T-helper 2 cell (primary cell): Measurements from ENCODE around the gene WNT6.
A peak's percentile ranks its signal among the peaks of the same experiment; 100 is the strongest.
"Not testable (repeated sequence)": the region's sequence is repeated elsewhere in the genome, so short reads cannot be mapped to it uniquely, and the experiment has no call there.

ENCODE experiments used
- DNase-seq, 5 experiments: peaks; one replicate each; pipeline versions ENCODE4 v3.0.0 to v3.0.0-alpha.2; 2012 to 2022

Gene WNT6

DNA sequence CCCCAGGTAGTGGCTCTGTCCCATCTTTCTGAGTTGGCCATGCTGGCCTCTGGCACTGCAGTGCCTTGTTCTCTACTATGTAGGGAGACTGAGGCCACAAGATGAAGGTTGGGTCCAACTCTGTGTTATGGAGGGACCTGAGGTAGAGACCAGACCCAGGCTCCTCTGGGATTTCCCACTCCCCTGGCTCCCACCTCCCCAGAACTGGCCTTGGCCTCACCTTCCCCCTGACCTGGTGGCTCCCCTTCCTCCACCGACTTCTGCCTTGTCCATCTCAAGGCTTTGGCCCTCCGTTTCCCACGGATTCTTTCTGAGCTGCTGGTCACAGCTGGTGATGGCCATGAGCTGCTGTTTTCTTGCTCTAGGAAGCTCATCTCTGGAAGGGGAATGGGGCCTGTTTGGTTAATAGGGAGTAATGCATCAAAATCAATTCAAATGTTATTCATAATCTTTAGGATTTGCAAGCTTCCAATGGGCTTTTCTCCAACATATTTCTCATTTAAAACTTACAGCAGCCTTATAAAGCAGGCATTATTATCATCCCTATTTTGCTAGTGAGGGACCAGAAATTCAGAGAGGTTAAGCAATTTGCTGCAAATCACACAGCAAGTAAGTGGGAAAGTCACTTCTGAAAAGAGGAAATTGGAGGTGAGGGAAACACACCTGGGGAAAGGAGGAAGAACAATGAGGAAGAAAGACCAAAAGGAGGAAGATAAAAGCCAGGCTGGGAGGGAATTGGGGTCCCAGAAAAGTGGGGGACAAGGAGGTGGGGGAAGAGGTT, 28.9 kb upstream of the WNT6 start:
- DNase-seq: no peak

DNA sequence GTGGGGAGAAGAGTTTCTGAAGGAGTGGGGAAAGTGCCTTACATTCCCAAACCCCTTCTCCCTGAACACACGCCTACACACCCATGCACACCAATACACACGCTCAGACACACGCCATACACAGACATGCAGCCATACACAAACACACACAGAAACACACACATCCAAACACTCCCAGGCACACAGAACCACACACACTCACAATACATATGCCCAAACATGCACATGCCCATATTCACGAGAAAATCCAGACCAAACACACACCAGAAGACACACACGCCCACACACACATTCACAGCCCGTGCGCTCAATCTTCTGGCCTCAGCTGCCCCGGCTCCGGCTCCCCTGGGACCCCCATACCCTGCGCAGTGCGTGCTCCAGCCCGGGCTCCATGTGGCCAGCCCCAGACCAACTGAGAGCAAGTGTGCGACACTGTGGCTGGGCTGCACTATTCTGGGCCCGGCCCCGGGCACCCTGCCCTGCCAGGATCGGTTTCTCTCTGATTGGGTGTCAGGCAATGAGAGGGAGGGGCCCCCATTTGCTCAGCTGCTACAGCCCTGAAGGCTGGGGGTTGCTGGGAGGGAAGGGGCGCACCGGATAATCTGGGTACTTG, 28.1 kb upstream of the WNT6 start, which contains the start of gene PRKAG3:
TSS of gene PRKAG3 (minus strand) at position 426 of the 613 bp plus-strand sequence.
- DNase-seq: no peak

DNA sequence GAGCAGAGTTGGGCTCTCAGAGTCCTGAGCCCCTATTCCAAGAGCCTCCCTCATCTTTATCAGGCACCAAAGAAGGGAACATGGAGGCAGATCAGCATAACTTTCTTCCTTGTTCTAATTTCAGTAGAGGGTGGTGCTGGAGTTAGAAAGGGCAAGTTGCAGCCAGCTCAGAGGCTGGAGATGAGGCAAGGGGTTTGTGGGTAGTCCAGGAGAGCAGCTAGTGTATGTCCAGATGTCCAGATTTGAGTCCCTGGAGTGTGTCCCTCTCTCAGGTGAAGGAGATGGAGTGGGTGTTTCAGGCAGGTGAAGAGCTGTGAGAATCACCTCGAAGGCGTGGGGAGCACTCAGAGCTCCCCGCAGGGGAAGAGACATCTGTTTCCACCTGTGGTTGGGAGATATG, 27.5 kb upstream of the WNT6 start:
- no peak for DNase-seq

DNA sequence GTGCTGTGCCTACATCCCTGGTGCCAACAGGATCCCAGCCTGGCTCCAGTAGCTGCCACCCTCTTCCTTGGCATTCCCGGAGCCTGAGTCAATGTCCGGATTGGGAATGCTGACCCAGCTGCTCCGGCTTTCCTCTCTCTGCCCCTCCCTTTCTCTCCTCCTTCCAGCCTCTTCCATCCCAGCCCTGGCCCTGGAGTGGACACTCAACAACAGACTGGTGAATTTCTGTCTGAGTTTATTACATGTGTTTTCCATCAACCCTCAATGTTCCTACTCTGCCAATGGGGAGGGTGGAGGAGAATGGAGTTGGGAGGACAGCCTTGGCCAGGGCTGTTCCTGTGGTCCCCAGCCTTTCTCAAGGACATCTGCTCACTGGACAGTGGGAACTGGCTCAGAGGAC, 27.1 kb upstream of the WNT6 start:
- no peak for DNase-seq

DNA sequence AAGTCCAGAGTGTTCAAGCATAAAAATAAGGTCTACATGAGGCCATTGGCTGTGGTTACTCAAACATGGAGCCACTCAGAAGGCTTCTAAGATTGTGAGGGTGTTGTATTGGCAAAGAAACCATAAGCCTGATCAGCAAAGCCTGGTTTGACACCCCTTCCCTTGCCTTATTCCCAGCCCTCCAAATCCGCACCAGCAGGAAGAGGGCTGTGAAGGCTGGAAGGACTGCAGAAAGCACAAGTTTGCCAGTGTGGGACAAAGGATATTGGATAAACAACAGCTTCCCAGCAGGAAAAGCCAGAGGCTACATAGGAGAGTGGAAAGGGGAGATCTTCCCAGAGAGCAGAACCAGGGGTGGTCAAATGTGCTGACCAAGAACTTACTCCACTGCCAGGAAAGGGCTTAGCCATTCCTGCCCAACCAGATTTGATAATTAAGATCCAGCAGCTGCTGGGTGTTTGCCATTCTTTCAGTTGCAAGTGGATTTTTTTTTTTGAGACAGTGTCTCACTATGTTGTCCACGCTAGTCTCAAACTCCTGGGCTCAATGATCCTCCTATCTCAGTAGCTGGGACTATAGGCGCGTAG, 26.5 kb upstream of the WNT6 start:
- no peak for DNase-seq

DNA sequence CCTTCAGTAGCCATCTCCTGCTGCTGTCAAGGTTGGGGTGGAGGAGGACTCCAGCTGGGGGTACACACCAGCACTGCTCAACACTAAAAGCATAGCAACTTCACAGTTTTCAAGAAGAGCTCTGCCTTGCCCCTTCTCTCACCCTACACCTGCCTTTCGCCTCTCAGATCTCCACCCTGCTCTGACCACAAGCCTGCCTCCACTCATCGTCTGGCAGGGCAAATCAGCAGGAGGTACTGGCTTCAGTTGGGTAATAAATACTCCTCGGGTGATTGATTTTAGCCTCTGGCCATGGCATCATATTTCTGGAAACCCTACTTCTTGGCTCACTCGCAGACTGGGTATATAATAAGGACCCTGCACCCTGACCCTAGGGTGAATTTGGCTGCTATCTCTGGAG, 24.9 kb upstream of the WNT6 start:
- no peak for DNase-seq

DNA sequence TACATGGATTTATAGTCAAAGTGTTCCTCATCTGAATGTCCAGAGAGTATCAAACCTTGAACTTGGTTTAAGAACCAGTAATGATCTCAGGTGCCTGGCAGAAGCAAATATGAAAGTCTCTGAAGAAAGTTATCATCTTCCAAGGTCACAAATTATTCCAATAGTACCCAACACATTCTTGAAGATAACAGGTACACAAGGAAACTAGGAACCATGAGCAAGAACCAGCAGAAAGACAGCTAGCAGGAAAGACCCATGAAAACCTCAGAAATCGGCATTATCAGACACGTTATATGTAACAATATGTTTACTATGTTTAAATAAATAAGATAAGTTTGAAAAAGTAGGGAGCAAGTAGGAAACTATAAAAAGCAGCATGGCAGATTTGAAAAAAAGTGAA, 22.1 kb upstream of the WNT6 start:
- DNase-seq: no peak

DNA sequence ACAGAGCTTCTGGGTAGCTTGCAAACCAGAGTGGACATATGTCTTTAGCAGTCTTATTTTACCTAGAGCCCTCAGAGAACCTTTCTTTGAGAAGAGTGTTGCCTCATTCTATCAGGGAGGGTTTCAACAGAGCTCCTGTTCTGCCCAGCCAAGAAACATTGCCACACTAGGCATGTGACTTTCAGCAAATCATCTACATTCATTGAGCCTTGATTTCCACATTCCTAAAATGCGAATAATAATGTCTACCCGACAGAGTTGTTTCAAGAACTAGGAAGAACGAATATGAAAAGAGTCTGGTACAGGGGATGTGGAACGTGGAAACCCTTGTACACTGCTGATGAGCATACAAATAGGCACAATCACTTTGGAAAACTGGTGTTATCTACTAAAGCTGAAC, 20.2 kb upstream of the WNT6 start:
- no peak for DNase-seq

DNA sequence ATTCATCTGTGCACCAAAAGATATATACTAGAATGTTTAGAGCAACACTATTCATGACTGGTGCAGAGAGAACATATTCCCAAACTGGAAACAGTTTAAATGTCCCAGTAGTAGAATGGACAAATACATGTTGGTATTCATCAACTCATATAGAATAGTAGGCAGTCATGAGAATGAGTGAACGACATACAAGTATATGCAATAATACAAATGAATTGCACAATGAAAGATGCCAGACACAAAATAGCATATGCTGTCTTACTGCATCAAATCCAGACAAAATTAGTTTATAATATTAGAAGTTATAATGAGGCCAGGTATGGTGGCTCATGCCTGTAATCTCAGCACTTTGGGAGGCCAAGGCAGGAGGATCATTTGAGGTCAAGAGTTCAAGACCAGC, 19.7 kb upstream of the WNT6 start:
- no peak for DNase-seq

DNA sequence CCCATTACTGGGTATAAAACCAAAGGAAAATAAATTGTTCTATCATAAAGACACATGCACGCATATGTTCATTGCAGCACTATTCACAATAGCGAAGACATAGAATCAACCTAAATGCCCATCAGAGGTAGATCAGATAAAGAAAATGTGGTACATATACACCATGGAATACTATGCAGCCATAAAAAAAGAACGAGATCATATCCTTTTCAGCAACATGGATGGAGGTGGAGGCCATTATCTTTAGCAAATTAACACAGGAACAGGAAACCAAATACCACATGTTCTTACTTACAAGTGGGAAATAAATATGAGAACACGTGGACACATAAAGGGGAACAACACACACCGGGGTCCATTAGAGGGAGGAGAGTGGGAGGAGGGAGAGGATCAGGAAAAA, 15.3 kb upstream of the WNT6 start:
- DNase-seq: not testable (repeated sequence)

DNA sequence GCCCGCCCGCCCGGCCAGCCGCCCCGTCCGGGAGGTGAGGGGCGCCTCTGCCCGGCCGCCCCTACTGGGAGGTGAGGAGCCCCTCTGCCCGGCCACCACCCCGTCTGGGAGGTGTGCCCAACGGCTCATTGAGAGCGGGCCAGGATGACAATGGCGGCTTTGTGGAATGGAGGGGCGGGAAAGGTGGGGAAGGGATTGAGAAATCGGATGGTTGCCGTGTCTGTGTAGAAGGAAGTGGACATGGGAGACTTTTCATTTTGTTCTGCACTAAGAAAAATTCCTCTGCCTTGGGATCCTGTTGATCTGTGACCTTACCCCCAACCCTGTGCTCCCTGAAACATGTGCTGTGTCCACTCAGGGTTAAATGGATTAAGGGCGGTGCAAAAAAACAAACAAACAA, 12.6 kb upstream of the WNT6 start:
- not testable (repeated sequence) for DNase-seq

DNA sequence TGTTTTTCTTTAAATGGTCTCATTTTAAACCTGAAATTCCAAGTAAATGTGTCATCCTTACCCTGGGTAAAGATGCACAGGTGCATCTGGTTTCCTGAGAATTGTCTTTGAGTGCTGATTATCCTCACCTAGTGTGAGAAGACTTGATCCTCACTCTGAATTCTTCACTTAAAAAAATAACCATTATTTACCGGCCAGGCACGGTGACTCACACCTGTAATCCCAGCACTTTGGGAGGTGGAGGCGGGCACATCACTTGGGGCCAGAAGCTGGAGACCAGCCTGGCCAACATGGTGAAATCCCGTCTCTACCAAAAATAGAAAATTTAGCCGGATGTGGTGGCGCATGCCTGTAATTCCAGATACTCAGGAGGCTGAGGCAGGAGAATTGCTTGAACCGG, 9.9 kb upstream of the WNT6 start:
- DNase-seq: no peak

DNA sequence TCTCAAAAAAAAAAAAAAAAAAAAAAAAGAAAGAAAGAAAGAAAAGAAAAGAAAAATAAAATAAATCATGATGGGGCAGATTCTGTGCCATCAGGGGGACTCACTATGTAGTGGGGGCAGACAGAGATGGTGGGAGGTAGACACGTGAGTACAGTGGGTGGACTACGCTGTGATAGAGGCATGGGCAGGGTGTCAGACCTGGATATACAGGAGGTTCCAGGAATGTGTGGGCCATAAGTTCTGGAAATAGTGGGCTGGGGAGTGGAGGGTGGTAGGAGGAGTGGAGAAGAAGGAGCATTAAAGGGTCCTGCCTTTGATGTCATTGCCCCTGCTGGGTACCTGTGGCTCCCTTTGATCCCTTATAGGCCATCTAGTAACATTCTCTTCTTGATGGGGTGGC, 8.8 kb upstream of the WNT6 start:
- no peak for DNase-seq

DNA sequence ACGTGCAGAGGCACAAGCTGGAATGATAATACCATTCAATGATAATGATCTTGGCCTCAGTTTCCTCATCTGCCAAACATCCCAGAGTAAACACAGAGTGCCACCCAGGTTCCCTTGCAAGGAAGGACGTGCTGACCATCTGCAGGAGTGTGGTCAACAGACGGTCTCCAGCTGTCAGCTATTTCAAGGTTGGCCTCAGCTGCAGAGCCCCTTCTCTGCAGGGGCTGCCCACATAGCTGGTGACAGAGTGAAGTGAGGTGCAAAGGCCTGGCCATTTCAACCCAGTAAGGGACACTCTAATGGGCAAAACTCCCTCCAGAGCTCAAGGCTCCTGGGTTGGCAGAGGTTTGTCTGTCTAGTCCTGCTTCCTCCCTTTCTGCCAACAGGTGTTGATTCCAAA, 8.3 kb upstream of the WNT6 start:
- no peak for DNase-seq

DNA sequence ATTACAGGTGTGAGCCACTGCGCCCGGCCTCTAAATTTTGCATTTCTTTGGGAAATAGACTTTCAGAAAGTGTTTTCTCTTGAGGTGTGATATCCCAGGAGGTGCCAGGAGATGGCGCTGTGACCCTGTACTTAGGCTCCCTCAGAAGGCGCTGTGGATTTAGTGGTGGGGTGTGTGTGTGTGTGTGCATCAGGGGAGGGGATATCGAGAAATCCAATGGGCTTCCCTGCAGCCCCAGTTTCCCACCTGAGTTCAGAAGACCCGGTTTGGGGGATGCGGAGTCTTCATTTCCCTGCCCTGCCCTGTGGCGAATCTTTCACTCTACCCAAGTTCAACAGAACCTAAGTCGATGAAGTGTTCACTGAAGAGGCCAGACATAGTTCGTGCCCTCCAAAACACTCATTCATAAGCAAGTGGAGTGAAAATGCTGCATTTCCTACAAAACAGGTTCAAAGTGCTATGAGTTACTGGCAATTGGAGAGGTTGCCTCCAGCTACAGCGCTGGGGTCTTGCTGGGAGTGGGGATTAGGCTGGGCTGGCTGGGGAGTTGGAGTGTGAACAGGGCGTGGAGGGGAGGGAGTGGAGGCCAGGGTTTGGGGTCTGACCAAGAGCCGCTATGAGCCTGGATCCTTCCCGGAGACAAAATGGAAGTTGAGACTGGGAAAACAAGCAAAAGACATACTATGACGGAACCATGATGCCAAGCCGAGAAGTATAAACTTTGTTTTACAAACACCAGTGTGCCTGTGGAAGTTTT, 6.5 kb upstream of the WNT6 start:
- peak; percentile 29 to 61 (median 54) for DNase-seq

DNA sequence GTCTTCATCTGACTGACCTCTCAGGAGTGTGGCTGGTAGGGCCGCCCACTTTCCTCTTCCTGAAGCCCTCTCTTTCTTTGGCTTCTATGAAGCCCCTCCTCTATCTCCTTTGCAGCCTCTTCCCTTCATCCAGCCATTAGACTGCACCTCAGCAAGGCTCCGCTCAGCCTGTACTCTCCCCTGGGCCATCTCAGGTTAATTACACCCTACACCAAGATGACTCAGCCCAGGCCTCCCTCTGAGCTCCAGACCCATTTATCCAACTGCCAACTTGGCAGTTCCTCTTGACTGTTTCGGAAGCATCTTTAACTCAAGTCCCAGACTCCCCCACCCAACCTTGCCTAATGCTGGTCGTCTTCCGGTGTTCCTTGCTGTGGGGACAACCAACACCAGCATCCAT, 5.8 kb upstream of the WNT6 start:
- no peak for DNase-seq

DNA sequence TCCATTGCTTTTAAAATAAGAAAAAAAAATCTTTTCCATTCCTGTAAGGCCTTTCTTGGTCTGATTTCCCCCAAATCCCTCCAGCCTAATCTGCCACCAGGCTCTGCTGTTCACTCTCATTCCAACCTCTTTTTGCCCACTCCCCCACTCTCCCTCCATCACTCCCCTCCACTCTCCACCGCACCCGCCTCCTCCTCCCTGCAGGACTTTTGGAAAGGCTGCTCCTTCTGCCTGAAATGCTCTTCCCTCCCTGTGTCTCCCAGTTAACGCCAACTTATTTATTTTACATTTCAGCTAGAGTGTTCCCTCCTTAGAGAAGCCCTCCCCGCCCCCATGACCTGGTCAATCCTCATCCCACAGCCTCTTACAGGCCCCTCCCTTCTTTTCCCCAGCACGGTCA, 4.7 kb upstream of the WNT6 start:
- no peak for DNase-seq

DNA sequence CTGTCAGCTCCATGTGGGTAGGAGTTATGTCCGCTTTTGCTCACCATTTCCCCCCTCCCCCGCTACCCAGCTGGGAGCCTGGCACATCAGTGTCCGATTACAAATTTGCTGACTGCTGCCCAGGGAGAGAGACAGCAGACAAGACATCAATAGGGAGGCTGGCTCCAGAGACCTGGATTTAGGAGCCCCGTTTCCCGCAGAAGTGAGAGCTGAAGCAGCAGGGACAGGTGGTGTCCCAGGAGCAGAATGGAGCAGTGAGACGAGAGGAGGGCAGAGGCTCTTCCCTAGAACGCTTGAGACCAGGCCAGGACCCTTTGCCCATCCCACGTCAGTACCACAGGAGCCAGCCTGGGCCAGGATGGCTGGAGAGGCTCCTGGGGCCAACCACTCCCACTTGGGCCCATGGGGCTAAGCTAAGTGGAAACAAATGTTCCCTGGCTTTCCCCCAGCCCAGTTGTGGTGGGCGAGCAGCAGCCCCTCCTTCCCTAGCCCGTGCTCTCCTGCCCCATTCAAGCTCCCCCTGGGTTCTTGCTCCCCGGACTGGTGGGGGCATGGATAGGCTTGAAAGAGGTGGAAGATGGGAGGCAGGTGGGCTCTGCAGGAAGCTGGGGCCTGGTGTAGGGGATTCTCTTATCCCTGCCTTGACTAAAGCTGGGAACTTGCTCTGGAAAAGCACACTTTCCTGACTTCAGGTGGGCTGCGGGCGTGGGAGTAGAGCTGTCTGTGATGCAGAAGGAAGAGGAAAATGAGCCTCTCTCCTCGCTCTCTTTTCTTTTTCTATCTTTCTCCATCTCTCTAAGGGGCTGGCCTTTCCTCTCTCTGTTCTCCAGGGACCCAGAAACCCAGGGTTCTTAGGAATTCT, 4.1 kb upstream of the WNT6 start:
- DNase-seq: no peak

DNA sequence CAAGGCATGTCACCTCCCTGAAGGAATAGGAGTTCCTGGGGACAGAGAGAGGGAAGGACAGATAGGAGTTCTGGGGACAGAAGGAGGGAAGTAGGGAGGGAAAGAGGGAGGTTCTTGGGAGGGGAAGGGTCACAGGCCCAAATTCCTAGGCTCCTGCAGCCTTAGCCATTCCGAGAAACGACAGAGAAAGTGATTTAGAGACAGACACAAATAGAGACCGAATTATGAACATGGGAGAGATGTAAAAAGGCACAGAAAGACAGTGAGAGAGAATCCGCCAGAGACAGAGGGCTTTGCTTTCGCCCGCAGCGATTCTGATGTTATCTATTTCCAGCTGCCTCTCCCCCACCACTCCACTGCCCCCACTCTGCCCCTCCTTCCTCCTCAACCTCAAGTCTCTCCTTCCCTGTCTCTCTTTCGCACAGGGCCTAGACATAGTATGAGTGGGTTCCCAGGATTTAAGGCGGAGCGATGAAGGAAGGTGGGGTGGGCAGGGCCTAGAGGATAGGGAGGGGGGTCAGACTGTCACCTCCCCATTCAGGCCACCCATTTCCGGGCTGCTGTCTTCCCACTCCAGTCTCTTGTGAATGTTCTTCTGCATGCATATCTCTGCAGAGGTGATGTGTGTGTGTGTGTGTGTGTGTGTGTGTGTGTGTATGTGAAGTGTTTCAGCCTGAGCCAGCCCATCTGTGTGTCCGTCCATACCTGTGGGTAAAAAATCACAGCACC, 3.3 kb upstream of the WNT6 start:
- DNase-seq: peak in 1 of 5 experiments; percentile 32

DNA sequence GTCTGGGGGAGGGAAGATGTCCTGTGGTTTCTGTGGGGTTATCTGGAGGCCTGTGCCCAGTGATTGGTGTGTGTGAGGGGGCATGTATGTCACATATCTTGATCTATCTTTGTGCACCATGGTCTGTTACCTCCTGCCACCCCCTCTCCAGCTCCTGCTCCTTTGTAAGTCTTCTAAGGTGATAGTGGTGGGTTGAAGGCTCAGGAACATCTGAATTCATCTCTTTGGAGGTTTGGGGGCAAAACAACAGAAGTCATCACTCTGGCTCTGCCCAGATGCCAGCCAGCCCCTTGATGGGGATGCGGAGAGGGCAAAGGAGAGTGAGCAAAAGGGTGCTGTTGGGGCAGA, 2.7 kb upstream of the WNT6 start:
- no peak for DNase-seq

DNA sequence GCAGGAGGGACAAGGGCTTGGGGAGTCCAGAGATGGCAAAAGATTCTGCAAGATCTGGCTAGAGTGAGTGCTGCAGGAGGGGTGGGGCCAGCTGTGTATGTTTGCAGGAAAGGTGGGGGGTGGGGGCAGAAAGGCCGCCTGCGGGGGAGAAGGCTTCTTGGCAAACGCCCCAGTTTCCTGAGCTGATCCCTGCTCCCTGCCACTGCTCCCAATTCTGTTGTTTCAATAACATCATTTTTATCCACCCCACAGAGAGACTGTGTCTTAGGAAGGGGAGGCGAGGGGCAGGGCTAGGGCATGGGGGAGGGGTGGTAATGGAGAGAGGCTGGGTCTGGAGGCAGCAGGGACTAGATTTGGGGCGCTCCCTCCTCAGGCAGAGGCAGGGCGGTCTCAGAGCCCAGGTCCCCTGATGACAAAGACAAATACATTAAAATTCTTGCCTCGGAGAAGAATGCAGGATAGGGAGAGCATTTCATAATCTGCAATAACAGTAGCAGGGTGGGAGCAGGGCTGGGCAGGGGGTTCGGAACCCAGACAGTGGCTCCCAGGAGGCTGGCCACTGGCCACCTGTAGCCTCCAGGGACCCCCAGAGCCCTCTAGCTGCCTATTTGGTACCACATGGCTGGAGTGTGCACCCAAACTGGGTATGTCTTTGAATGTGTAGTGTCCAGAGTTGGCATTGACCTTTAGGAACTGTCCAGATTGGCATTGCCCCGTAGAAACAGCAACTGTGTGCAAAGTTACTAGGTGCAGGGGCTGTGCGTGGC, 2.1 kb upstream of the WNT6 start:
- no peak for DNase-seq
